Osteocyte (in vitro differentiated cells): ENCODE measurements around the gene CSF2RB. TPM values are rescaled to one million over a fixed set of nuclear protein-coding genes. Genes with fewer than 3 reads are reported as not detected.

Experiments used
- DNase-seq: peaks from one replicate; pipeline ENCODE4 v3.0.0; 2021; ENCODE audit warnings: mixed read lengths; ENCODE audit not compliant: unreplicated experiment; ENCODE audit errors: extremely low spot score
- H3K27ac Mint-ChIP-seq: one replicate; pipeline ENCODE4 v1.8.0; 2021; ENCODE audit warnings: mild to moderate bottlenecking, mixed read lengths; ENCODE audit not compliant: unreplicated experiment
- H3K27me3 Mint-ChIP-seq: one replicate; pipeline ENCODE4 v1.8.0; 2021; ENCODE audit warnings: mixed read lengths; ENCODE audit not compliant: unreplicated experiment
- H3K36me3 Mint-ChIP-seq: one replicate; pipeline ENCODE4 v1.8.0; 2021; ENCODE audit warnings: mixed read lengths; ENCODE audit not compliant: unreplicated experiment
- H3K4me1 Mint-ChIP-seq: one replicate; pipeline ENCODE4 v1.8.0; 2021; ENCODE audit warnings: mixed read lengths; ENCODE audit not compliant: unreplicated experiment
- H3K4me3 Mint-ChIP-seq: one replicate; pipeline ENCODE4 v1.8.0; 2021; ENCODE audit warnings: mild to moderate bottlenecking, moderate library complexity, mixed read lengths; ENCODE audit not compliant: unreplicated experiment
- H3K9me3 Mint-ChIP-seq: one replicate; pipeline ENCODE4 v1.8.0; 2021; ENCODE audit warnings: mixed read lengths; ENCODE audit not compliant: unreplicated experiment
- total RNA-seq: library from RNA; stranded (reverse); gene quantifications from 2 replicates; pipeline ENCODE4 v1.2.1, GENCODE V29; 2021
- TF ChIP-seq, protein P1 (sequence below): fragments of 200-600 bp; sonication (generic); IDR thresholded peaks from 2 replicates; pipeline ENCODE4 v1.5.0; 2021; ENCODE audit warnings: antibody characterized with exemption, mild to moderate bottlenecking, moderate library complexity

The CSF2RB gene
- total RNA-seq, 1 donor from 2014 or later, result not detected

DNA sequence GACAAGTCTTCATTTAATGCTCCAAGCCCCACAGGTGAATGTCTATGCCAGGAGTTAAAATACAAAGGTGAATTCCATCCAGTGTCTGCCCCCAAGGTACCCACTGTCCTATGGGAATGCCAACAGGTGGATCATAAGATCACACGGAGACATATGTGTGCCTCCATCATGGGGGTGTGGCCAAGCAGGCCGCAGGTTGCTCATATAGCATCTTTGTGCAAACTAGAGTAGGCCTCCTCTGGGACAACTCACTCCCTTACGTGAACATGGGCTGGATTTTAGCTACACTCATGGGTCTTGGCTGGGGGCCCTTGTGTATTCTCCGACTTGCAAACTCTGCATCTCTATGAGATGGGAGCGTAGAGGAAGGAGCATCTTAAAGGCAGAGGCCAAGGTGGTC, 45.7 kb upstream of the CSF2RB start:
- DNase-seq, result no peak
- Mint-ChIP-seq H3K27ac (no peak overlapping the region), H3K4me3 (no peak overlapping the region), H3K27me3 (peaks cover 15% of the 10 kb centered on the region), H3K9me3 (no peaks in the 10 kb centered on the region), H3K4me1 (no peaks in the 10 kb centered on the region), H3K36me3 (no peaks in the 10 kb centered on the region)
- TF ChIP-seq, protein P1, sequence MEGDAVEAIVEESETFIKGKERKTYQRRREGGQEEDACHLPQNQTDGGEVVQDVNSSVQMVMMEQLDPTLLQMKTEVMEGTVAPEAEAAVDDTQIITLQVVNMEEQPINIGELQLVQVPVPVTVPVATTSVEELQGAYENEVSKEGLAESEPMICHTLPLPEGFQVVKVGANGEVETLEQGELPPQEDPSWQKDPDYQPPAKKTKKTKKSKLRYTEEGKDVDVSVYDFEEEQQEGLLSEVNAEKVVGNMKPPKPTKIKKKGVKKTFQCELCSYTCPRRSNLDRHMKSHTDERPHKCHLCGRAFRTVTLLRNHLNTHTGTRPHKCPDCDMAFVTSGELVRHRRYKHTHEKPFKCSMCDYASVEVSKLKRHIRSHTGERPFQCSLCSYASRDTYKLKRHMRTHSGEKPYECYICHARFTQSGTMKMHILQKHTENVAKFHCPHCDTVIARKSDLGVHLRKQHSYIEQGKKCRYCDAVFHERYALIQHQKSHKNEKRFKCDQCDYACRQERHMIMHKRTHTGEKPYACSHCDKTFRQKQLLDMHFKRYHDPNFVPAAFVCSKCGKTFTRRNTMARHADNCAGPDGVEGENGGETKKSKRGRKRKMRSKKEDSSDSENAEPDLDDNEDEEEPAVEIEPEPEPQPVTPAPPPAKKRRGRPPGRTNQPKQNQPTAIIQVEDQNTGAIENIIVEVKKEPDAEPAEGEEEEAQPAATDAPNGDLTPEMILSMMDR, result no peak

GRCh38 chr22:36868546-36869181, 44.8 kb upstream of the CSF2RB start:
- no peak overlapping the region for H3K27ac Mint-ChIP-seq
- no peak for DNase-seq
- H3K4me1 Mint-ChIP-seq, result peaks cover under 1% of the 10 kb centered on the region
- H3K4me3 Mint-ChIP-seq, result no peak overlapping the region
- H3K36me3 Mint-ChIP-seq, result no peaks in the 10 kb centered on the region
- TF ChIP-seq, protein P1, result no peak
- H3K9me3 Mint-ChIP-seq, result no peaks in the 10 kb centered on the region
- H3K27me3 Mint-ChIP-seq, result peaks cover 15% of the 10 kb centered on the region

- H3K27me3 Mint-ChIP-seq, result peaks cover 15% of the 10 kb centered on the region
- H3K27ac Mint-ChIP-seq, result no peak overlapping the region
- no peaks in the 10 kb centered on the region for H3K36me3 Mint-ChIP-seq
- TF ChIP-seq, protein P1, result no peak
- H3K9me3 Mint-ChIP-seq, result no peaks in the 10 kb centered on the region
- no peak overlapping the region for H3K4me3 Mint-ChIP-seq
- no peak for DNase-seq
- H3K4me1 Mint-ChIP-seq, result peaks cover 4% of the 10 kb centered on the region
Observed at GRCh38 chr22:36870250-36870649, 43.2 kb upstream of the CSF2RB start.

DNA sequence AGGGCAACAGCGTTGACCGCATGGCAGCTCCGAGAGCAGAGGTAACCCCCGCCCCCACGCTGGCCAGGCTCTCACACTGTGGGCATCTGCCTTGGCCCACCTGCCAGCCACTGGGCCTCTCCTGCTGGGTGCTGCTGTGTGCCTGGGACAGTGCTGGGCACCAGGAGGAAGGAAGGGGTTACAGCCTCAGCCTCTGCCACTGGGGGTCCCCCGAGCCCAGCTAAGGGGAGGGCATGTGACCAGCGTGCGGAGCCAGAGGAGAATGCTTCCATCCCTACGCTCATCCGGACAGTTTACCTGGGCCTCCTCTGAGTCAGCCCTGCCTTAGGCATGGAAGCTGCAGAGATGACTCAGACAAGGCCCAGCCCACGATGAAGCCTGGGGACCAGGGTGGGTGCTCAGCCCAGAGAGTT, 41.8 kb upstream of the CSF2RB start:
- Mint-ChIP-seq H3K4me1 (peaks cover 4% of the 10 kb centered on the region), H3K9me3 (no peaks in the 10 kb centered on the region), H3K36me3 (no peaks in the 10 kb centered on the region), H3K27ac (no peak overlapping the region), H3K27me3 (peaks cover 14% of the 10 kb centered on the region), H3K4me3 (no peak overlapping the region)
- TF ChIP-seq, protein P1, result no peak
- no peak for DNase-seq

- Mint-ChIP-seq H3K9me3 (no peaks in the 10 kb centered on the region), H3K4me3 (no peak overlapping the region), H3K27ac (no peak overlapping the region)
Observed at GRCh38 chr22:36872084-36872483, 41.3 kb upstream of the CSF2RB start.

More at GRCh38 chr22:36872084-36872483, 41.3 kb upstream of the CSF2RB start:
- Mint-ChIP-seq H3K4me1 (peaks cover 4% of the 10 kb centered on the region), H3K36me3 (no peaks in the 10 kb centered on the region), H3K27me3 (peaks cover 18% of the 10 kb centered on the region)
- TF ChIP-seq, protein P1, result no peak
- no peak for DNase-seq
